ENCODE data around the gene ATAD3A. TPM values are rescaled to one million over a fixed set of nuclear protein-coding genes. Genes with fewer than 3 reads are reported as not detected.
A peak's percentile ranks its signal among the peaks of the same experiment; 100 is the strongest.

Gene ATAD3A
- total and polyA plus RNA-seq, 9 of the 15 experiments (the other 6 are each of a cell fraction or from before 2014, with no cell fraction given) = 0.10 to 173 (median 36.7) TPM

GRCh38 chr1:1577367-1578011 is 65.5 kb downstream of the ATAD3A start (continued):
- 0 out of 2 replicates have a peak, but pooled peaks have one; percentile 36 for TF ChIP-seq ZNF282 (CRISPR knock-in tag; IDR thresholded peaks at IDR 0.05)
- no peak for TF ChIP-seq KAT8 (IDR thresholded peaks at IDR 0.05; ENCODE audit: low read depth)
- no peak for TF ChIP-seq ZNF655 (CRISPR knock-in tag; IDR thresholded peaks at IDR 0.05)
- TF ChIP-seq ATF4 (CRISPR knock-in tag; IDR thresholded peaks at IDR 0.05) = no peak

- no peak for FAIRE-seq
- H3K9me1 ChIP-seq (ENCODE audit: control insufficient read depth, insufficient read depth, low read length) = no peaks in the 10 kb centered on the region
- H3K27me3 ChIP-seq (ENCODE audit: control insufficient read depth in 2 of 2, insufficient read depth in 2 of 2, low read length in 2 of 2) = peaks cover 7 to 28% of the 10 kb centered on the region in 2 experiments; a peak in 4 of 5 replicates
- peak overlapping the region; percentile 49; the same call in 1 of the 2 replicates for H2AFZ ChIP-seq (ENCODE audit: low read depth, low read length)
- CTCF ChIA-PET (ENCODE audit: low intra/inter-chr PET ratio) = no interaction called here
- H3K4me2 ChIP-seq (ENCODE audit: insufficient read depth, low read length) = no peak overlapping the region
- WGBS (ENCODE audit: insufficient coverage, low coverage, missing lambda C conversion rate) = 53% methylated on average over 13 of the region's 13 CpGs
- no peaks in the 10 kb centered on the region for H4K20me1 ChIP-seq (replicated peaks; ENCODE audit: control insufficient read depth, insufficient read depth, low read length)
- no peak overlapping the region for H3K27ac ChIP-seq (ENCODE audit: extremely low read depth, low read depth, low read length)
- no peak for DNase-seq (ENCODE audit: extremely low read depth in 1 of 4, low spot score in 3 of 4)
- peak overlapping the region in 1 of 2 experiments; percentile 30; a peak in 1 of 4 replicates for H3K9ac ChIP-seq (ENCODE audit: insufficient read depth in 1 of 2, low read depth in 2 of 2, low read length in 2 of 2)
- peaks cover 20% of the 10 kb centered on the region for H3K79me2 ChIP-seq (ENCODE audit: control insufficient read depth, insufficient read depth, low read length)
- peaks cover 15 to 28% of the 10 kb centered on the region in 2 experiments; a peak in 4 of 5 replicates for H3K4me1 ChIP-seq (replicated peaks in 1 of 2; ENCODE audit: control insufficient read depth in 2 of 2, insufficient read depth in 2 of 2, low read length in 2 of 2)
- in situ Hi-C loops (cut with MboI) (no loop called here), intact Hi-C loops (cut with micrococcal nuclease) (no loop called here)
- H3K9me3 ChIP-seq (replicated peaks; ENCODE audit: control insufficient read depth, insufficient read depth, low read depth, low read length) = no peaks in the 10 kb centered on the region
- POLR2A ChIA-PET = interaction anchor here (0.6 to 3.4 kb wide), 12 partner anchors 8 to 536 kb away, joined by 3 to 21 read pairs (median 4); partner anchors contain the start of gene MIB2
- no peaks in the 10 kb centered on the region for H3K36me3 ChIP-seq (ENCODE audit: control insufficient read depth, insufficient read depth, low read length)
- no peak overlapping the region for H3K4me3 ChIP-seq
- ATAC-seq = no peak
- BruUV-seq (replicated peaks) = no TSS peak
- no peak for TF ChIP-seq FOXM1 (IDR thresholded peaks at IDR 0.05; ENCODE audit: low read depth)
- TF ChIP-seq FOXM1 (CRISPR knock-in tag; IDR thresholded peaks at IDR 0.05; ENCODE audit: low read depth) = no peak
- TF ChIP-seq TAL1 (IDR thresholded peaks at IDR 0.05) = no peak
- TF ChIP-seq ZNF146 (CRISPR knock-in tag; IDR thresholded peaks at IDR 0.05; ENCODE audit: unreplicated experiment) = no peak
- no peak for TF ChIP-seq ZNF318 (IDR thresholded peaks at IDR 0.05; ENCODE audit: borderline replicate concordance in 1 of 2, low read depth in 1 of 2)
- TF ChIP-seq NCOA1 (IDR thresholded peaks at IDR 0.05; ENCODE audit: low read depth) = no peak
Measured at GRCh38 chr1:1578371-1578940, 66.5 kb downstream of the ATAD3A start.

Measured in K562 (cell line).